ENCODE results near the gene NUBPL.
"Not testable (repeated sequence)": the region's sequence is repeated elsewhere in the genome, so short reads cannot be mapped to it uniquely, and the experiment has no call there.

Gene NUBPL

DNA sequence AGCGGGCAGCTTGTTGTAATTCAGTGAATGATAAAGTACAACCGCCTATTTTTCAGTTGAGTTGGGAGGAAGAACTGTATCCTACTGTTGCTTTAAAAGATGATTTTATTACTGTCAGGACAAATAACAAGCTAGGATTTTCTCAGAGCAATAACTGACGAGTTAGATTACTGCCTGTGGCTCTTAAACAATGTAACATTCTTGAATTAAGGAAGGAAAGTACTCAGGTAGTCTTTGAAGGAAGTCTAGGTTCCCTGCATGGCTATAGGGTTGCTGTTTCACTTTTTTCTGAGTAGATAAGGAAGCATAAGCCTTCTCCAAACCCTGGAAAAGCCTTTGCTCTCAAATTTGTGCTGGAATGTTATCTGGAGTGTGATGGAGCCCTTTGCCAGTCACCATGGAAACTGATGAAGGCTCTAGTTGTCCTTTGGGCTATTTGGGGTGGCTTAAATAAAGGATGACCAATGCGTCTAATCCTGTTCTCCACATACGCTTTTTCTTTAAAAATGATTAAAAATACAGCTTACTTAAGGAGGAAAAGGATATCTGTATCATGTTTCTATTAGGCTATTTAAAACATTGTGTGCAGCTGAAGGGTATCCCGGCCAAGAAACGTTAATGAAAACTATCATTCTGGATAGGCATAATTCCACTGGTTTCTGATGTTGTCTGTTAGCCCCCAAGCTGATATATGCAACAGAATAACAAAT, 17.7 kb downstream of the NUBPL start:
- no peak for ATAC-seq

GRCh38 chr14:31580234-31580633, 19.0 kb downstream of the NUBPL start:
- ATAC-seq = no peak

GRCh38 chr14:31582286-31582691, 21.1 kb downstream of the NUBPL start:
- no peak for ATAC-seq

DNA sequence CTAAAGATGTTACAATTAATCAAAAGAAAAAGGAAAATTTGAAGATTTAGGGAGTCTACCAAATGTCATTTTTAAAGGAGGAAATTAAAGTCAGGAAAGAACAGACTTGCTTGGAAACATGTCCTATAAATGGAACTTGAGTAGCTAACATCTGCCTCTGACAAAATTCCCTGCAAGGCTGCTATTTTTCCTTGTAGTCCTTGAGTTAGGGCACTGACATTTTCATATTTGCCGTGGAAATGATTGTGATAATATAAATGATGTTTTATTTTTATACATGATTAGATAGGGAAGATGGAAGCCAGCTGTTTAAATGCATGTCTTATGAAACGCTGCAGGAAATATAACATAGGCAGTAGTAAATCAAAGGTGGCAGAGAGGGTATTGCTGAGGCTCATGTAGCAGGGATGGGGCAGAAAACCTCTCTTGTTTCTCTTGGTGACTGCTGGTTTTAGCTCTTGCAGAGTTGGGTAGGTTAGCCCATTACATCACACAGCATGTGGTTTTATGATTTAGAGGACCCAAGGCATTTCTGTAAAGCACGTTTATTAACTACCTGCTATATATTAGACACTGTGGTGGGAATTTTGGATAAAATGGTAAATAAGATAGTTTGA, 21.7 kb downstream of the NUBPL start:
- no peak for ATAC-seq

DNA sequence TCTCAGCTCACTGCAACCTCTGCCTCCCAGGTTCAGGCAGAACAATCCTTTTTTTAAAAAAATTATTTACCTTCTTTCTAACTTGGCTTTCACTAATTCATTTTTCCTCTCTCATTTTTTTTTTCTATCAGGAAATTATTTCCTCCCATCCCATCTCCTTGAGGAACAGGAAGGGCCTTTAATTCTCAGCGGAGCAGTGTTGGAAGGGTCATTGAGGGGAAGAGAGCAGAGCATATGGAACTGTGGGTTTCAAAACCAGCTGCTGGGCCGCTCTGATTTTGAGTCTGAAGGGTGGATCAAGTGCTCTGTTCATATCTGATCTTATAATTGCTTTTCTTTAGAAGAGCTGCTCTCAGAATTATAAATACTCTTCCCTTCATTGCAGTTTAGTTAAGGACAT, 29.0 kb downstream of the NUBPL start:
- ATAC-seq = no peak

DNA sequence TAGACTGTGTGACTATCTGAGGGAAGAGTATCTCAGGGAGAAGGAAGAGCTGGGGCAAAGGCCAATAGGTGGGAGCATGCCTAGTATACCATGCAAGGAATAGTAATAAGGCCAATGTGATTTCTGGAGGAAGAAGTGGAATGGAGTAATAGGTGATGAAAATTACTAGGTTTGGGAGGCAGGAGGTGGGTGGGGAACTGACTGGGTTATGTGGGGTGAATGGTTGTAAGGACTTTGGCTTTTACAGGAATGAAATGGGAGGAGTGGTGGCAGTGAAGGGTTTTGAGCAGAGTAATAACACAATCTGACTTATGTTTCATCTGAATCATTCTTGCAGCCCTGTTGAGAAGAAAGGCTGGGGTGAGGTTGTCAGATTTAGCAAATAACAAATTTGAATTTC, 30.9 kb downstream of the NUBPL start:
- ATAC-seq = no peak

GRCh38 chr14:31592631-31593030, 31.4 kb downstream of the NUBPL start:
- no peak for ATAC-seq

DNA sequence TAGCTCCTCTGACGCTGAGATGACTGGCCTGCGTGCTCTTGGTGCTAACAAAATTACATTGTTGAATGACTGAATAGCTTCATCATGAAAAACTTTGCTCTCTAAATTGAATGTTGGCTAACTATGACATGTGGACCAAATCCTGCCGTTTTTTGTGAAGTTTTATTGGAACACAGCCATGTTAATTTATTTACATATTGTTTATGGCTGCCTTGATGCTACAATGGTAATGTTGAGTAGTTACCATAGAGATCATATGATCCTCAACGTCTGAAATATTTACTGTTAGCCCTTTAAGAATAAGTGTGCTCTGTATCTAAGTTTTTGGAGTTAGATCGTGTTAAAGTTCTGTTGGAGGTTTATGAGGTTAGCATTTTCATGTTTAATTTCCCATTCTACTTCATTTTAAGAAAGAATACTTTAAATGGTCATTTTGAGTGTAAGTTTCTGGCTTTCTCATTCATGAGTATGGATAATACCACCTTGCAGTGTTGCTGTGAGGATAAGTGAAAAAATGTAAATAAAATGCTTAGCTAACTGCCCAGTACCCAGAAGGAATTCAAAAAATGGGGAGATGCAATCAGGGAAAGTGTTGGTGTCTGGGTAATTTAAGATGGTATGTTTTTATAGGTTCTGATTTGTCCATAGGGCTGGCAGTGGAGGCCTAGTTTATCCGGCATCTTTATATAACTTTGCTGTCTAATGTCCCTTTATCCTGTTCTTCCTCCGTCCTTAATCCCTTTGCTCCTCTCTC, 35.3 kb downstream of the NUBPL start:
- ATAC-seq = no peak

- no peak for ATAC-seq
Observed at GRCh38 chr14:31605702-31606101, 44.5 kb downstream of the NUBPL start.

- no peak for ATAC-seq
Observed at GRCh38 chr14:31611778-31612433, 50.7 kb downstream of the NUBPL start.

- ATAC-seq = no peak
Observed at GRCh38 chr14:31613188-31613587, 52.0 kb downstream of the NUBPL start.

GRCh38 chr14:31618884-31619283, 57.7 kb downstream of the NUBPL start:
- ATAC-seq = not testable (repeated sequence)

GRCh38 chr14:31619440-31619839, 58.2 kb downstream of the NUBPL start:
- ATAC-seq = no peak

GRCh38 chr14:31620898-31621297, 59.7 kb downstream of the NUBPL start:
- ATAC-seq = not testable (repeated sequence)

DNA sequence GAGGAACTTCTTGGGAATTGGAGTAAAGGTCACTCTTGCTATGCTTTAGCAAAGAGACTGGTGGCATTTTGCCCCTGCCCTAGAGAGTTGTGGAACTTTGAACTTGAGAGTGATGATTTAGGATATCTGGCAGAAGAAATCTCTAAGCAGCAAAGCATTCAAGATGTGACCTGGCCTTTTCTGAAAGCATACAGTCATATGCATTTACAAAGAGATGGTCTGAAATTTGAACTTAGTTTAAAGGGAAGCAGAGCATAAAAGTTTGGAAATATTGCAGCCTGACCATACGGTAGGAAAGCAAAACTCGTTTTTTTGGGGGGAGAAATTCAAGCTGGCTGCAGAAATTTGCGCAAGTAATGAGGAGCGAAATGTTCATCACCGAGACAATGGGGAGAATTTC, 60.9 kb downstream of the NUBPL start:
- ATAC-seq = no peak

DNA sequence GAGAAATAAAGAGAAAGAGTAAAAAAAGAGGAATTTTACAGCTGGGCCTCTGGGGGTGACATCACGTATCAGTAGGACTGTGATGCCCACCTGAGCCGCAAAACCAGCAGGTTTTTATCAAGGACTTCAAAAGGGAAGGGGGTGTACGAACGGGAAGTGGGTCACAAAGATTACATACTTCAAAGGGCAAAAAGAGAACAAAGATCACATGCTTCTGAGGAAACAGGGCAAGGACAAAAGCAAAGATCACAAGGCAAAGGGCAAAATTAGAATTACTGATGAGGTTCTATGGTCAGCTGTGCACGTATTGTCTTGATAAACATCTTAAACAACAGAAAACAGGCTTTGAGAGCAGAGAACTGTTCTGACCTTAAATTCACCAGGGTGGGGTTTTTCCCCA, 91.7 kb downstream of the NUBPL start:
- not testable (repeated sequence) for ATAC-seq

- ATAC-seq = no peak
Observed at GRCh38 chr14:31657917-31658316, 96.7 kb downstream of the NUBPL start.

DNA sequence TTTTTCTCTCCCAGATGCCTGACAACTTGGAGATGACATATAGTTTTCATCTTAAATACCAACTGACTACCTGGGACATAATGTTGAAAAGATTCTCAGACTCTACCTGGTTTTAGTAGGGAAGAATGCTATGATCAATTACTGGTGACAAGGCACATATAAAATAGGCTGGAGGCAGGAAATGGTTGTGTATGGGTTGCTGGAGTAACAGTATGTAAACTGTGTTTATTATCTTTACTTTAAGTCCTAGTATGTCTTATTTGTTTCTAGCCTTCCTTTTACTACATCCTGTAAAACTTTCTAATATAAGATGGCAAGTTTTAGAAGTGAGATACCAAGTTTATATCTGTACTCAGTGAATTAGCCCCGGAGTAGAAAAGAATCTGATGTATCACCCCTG, 98.1 kb downstream of the NUBPL start:
- ATAC-seq = no peak

DNA sequence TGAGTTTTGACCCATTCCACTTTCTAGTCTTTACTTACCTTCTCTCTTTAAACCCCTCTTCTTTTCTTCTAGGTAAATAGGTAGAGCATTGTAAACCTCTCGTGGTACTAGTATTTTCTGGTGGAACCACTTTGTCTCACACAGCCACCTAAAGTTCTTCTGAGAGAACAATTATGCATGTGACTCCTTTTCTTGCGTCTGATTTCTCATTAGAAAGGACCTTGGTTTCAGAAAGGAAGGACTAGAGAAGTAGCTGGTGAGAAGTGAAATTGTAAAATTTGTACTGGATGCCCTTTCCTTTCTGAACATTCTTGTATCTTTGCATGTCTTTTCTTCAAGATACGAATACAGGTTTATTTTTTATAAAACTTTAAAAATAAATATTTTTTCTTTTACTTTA, 99.0 kb downstream of the NUBPL start:
- no peak for ATAC-seq

DNA sequence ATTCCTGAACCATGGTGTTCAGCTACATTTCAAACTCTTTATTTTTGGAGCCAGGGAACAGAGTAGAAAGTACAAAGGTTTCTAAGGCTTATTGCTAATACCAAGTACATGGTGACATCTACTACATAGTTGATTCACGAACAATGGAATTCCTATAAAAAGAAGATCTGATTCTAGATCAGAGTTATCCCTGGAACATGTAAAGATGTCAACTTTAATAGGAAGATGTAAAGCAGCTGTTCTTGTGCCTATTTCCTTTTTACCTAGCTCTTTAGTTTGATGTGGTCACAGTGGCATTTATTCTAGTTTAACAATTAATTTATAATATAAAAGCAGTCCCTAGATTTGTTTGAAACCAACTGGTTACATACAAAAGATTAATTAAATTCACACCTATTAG, 99.5 kb downstream of the NUBPL start:
- ATAC-seq = no peak

- no peak for ATAC-seq
Observed at GRCh38 chr14:31668348-31668747, 107.1 kb downstream of the NUBPL start.

- ATAC-seq = no peak
Observed at GRCh38 chr14:31672709-31673108, 111.5 kb downstream of the NUBPL start.

DNA sequence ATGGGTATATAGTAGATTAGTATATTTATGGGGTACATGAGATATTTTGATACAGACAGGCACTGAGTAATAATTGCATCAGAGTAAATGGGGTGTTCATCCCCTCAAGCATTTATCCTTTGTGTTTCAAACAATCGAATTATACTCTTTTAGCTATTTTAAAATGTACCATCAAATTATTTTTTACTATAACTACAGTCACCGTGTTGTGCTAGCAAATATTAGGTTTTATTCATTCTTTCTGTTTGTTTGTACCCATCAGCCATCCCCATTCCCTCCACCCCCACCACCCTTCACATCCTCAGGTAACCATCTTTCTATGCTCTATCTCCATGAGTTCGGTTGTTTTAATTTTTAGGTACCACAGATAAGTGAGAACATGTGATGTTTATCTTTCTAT, 115.8 kb downstream of the NUBPL start:
- ATAC-seq = no peak

- no peak for ATAC-seq
Observed at GRCh38 chr14:31677630-31678029, 116.4 kb downstream of the NUBPL start.

Data from activated CD4-positive, CD25-positive, alpha-beta regulatory T cell treated with anti-CD3 and anti-CD28 coated beads, Interleukin-2, amount 50 U/mL, for 24 hours (primary cell).